Measurements from ENCODE around the gene HBA2.
"Not testable (repeated sequence)": the region's sequence is repeated elsewhere in the genome, so short reads cannot be mapped to it uniquely, and the experiment has no call there.

Gene HBA2

GRCh38 chr16:159136-159849, 13.4 kb upstream of the HBA2 start:
- no peak for DNase-seq

DNA sequence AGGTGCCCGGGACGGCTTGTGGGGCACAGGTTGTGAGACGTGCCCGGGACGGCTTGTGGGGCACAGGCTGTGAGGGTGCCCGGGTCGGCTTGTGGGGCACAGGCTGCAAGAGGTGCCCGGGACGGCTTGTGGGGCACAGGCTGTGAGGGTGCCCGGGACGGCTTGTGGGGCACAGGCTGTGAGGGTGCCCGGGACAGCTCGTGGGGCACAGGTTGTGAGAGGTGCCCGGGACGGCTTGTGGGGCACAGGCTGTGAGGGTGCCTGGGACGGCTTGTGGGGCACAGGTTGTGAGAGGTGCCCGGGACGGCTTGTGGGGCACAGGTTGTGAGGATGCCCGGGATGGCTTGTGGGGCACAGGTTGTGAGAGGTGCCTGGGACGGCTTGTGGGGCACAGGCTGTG, 12.4 kb upstream of the HBA2 start:
- DNase-seq, result not testable (repeated sequence)

DNA sequence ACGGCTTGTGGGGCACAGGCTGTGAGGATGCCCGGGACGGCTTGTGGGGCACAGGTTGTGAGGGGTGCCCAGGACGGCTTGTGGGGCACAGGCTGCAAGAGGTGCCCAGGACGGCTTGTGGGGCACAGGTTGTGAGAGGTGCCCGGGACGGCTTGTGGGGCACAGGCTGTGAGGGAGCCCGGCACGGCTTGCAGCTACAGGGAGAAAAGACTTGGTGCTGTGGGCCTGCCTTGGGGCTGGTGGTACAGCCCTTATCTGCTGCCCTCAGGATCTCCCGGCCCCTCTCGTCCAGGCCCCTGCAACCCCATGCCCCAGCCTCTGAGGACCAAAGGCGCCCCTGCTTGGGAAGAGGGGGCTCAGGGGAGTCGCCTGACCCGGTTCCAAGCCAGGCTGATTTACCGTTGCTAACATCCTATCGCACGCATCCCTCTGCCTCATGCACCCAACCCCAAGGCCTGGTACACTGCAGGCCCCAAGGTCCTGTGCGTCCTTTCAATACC, 11.9 kb upstream of the HBA2 start:
- no peak for DNase-seq

GRCh38 chr16:162271-162991, 10.2 kb upstream of the HBA2 start:
- no peak for DNase-seq

GRCh38 chr16:163139-163538, 9.5 kb upstream of the HBA2 start:
- DNase-seq, result not testable (repeated sequence)

- DNase-seq, result not testable (repeated sequence)
These were observed 9.0 kb upstream of the HBA2 start for GRCh38 chr16:163696-164095.

GRCh38 chr16:164134-164823, 8.4 kb upstream of the HBA2 start:
- not testable (repeated sequence) for DNase-seq

GRCh38 chr16:164827-165538, 7.7 kb upstream of the HBA2 start:
- no peak for DNase-seq

GRCh38 chr16:165539-166374, 6.9 kb upstream of the HBA2 start, which contains the start of gene HBM:
HBM (plus strand) TSS chr16:165978; CDS start chr16:165998, 20 bp downstream.
- DNase-seq, result no peak

DNA sequence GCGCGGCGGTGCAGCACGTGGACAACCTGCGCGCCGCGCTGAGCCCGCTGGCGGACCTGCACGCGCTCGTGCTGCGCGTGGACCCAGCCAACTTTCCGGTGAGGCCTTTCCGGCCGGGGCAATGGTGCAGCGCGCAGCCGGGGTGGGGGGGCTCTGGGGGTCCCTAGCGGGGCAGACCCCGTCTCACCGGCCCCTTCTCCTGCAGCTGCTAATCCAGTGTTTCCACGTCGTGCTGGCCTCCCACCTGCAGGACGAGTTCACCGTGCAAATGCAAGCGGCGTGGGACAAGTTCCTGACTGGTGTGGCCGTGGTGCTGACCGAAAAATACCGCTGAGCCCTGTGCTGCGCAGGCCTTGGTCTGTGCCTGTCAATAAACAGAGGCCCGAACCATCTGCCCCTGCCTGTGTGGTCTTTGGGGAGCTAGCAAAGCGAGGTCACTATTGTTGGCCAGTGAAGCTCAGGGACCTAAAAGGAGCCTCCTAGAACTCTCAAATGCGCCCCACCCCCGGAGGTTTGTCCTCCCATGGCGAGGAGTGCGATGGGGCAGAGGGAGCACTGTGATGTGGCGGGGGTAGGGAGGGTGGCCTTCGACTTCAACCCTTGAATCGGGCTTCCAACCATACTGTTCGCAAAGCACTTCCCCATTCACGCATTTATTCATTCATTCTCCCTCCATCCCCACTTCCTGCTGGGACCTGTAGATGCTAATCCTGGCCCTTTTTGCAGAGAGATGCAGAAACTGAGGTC, 6.1 kb upstream of the HBA2 start:
- no peak for DNase-seq

DNA sequence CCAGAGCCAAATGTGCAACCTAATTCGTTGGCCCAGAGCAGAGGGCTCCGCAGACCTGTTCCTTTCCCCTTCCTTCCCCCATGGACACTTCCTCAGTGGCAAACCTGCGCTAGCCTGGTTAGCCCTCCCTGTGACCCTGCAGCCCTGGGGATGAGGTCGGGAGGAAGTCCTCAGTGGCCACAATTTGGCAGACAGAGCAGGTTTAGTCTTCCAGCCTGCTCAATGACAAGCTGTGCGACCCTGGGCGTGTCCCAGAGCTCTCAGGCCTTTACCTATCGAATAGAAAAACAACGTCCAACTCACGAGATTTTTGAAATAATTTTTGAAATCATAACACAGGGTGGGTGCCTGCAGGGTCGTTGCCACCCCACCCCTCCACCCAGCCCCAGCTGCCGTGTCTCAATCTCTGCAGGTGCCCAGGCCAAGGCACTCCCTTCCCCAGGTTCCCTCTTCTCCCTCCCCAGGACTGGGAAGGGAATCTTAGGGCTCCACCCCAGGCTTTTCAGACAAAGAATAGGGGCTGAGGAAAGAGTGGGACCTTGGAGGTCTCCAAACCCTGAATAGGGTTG, 5.5 kb upstream of the HBA2 start:
- DNase-seq, result no peak

DNA sequence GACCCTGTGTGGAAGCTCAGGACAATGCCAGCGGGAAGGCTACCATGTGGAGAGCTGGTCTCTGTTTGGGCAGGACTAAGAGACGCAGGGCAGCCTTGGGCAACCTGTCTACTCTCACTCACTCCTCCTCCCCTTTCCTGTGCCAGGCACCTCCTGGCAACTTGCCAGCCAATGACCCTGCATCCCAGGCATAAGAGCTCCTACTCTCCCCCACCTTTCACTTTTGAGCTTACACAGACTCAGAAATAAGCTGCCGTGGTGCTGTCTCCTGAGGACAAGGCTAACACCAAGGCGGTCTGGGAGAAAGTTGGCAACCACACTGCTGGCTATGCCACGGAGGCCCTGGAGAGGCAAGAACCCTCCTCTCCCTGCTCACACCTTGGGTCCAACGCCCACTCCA, 4.3 kb upstream of the HBA2 start:
- no peak for DNase-seq

GRCh38 chr16:169014-169413, 3.7 kb upstream of the HBA2 start:
- no peak for DNase-seq

GRCh38 chr16:170088-170507, 2.6 kb upstream of the HBA2 start:
- peak; percentile 45 for DNase-seq

- no peak for DNase-seq
These were observed 1.9 kb upstream of the HBA2 start for GRCh38 chr16:170788-171187.

DNA sequence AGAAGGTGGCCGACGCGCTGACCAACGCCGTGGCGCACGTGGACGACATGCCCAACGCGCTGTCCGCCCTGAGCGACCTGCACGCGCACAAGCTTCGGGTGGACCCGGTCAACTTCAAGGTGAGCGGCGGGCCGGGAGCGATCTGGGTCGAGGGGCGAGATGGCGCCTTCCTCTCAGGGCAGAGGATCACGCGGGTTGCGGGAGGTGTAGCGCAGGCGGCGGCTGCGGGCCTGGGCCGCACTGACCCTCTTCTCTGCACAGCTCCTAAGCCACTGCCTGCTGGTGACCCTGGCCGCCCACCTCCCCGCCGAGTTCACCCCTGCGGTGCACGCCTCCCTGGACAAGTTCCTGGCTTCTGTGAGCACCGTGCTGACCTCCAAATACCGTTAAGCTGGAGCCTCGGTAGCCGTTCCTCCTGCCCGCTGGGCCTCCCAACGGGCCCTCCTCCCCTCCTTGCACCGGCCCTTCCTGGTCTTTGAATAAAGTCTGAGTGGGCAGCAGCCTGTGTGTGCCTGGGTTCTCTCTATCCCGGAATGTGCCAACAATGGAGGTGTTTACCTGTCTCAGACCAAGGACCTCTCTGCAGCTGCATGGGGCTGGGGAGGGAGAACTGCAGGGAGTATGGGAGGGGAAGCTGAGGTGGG, 657 bp downstream of the HBA2 start:
- not testable (repeated sequence) for DNase-seq

- DNase-seq, result peak; percentile 25
These were observed 1.5 kb downstream of the HBA2 start for GRCh38 chr16:173928-174769.

DNA sequence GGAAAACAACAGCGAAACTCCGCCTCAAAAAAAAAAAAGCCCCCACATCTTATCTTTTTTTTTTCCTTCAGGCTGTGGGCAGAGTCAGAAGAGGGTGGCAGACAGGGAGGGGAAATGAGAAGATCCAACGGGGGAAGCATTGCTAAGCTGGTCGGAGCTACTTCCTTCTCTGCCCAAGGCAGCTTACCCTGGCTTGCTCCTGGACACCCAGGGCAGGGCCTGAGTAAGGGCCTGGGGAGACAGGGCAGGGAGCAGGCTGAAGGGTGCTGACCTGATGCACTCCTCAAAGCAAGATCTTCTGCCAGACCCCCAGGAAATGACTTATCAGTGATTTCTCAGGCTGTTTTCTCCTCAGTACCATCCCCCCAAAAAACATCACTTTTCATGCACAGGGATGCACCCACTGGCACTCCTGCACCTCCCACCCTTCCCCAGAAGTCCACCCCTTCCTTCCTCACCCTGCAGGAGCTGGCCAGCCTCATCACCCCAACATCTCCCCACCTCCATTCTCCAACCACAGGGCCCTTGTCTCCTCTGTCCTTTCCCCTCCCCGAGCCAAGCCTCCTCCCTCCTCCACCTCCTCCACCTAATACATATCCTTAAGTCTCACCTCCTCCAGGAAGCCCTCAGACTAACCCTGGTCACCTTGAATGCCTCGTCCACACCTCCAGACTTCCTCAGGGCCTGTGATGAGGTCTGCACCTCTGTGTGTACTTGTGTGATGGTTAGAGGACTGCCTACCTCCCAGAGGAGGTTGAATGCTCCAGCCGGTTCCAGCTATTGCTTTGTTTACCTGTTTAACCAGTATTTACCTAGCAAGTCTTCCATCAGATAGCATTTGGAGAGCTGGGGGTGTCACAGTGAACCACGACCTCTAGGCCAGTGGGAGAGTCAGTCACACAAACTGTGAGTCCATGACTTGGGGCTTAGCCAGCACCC, 2.6 kb downstream of the HBA2 start:
- no peak for DNase-seq

Measured in NCI-H345 (cell line).